H9 (cell line): Measurements from ENCODE around the gene GBE1. TPM values are rescaled to one million over a fixed set of nuclear protein-coding genes. Genes with fewer than 3 reads are reported as not detected.

Source experiments
- DNase-seq: peaks from one replicate; pipeline ENCODE4 v3.0.0-alpha.2; 2017
- H2AFZ ChIP-seq: one replicate; pipeline ENCODE4 v1.6.1; 2013; ENCODE audit warnings: mild to moderate bottlenecking, low read length, control low read depth, moderate library complexity
- H2AK5ac ChIP-seq: 2 replicates; pipeline ENCODE4 v1.6.1; 2013; ENCODE audit warnings: low read length, control low read depth, mixed read lengths; ENCODE audit not compliant: insufficient read length
- H2BK120ac ChIP-seq: one replicate; pipeline ENCODE4 v1.6.1; 2013; ENCODE audit warnings: low read depth, mild to moderate bottlenecking, low read length, control low read depth, inconsistent platforms; ENCODE audit not compliant: poor library complexity, severe bottlenecking
- H2BK12ac ChIP-seq: 2 replicates; pipeline ENCODE4 v1.6.1; 2013; ENCODE audit warnings: low read length, control low read depth, mixed read lengths, low read depth; ENCODE audit not compliant: insufficient read length
- H2BK15ac ChIP-seq: 2 replicates; pipeline ENCODE4 v1.6.1; 2013; ENCODE audit warnings: low read depth, low read length, control low read depth
- H2BK20ac ChIP-seq: one replicate; pipeline ENCODE4 v1.6.1; 2013; ENCODE audit warnings: low read depth, mild to moderate bottlenecking, low read length, control low read depth, inconsistent platforms; ENCODE audit not compliant: poor library complexity, severe bottlenecking
- H2BK5ac ChIP-seq: 2 replicates; pipeline ENCODE4 v1.6.1; 2013; ENCODE audit warnings: low read length, control low read depth, mixed read lengths; ENCODE audit not compliant: insufficient read length
- H3K14ac ChIP-seq: 2 replicates; pipeline ENCODE4 v1.6.1; 2013; ENCODE audit warnings: low read length, control low read depth; ENCODE audit not compliant: insufficient read depth
- H3K18ac ChIP-seq: 2 replicates; pipeline ENCODE4 v1.6.1; 2013; ENCODE audit warnings: low read depth, mild to moderate bottlenecking, mixed read lengths, low read length, control low read depth; ENCODE audit not compliant: insufficient read length
- H3K23ac ChIP-seq: 2 replicates; pipeline ENCODE4 v1.6.1; 2013; ENCODE audit warnings: low read length, control low read depth, mixed read lengths, low read depth; ENCODE audit not compliant: insufficient read length
- H3K23me2 ChIP-seq: 2 replicates; pipeline ENCODE4 v1.6.1; 2013; ENCODE audit warnings: low read depth, mild to moderate bottlenecking, mixed read lengths, low read length, control low read depth; ENCODE audit not compliant: insufficient read length, poor library complexity, severe bottlenecking
- H3K27ac ChIP-seq: 2 replicates; pipeline ENCODE4 v1.5.1; 2013; ENCODE audit warnings: low read length, control low read depth, mixed read lengths, low read depth; ENCODE audit not compliant: insufficient read length
- H3K27me3 ChIP-seq: 2 replicates; pipeline ENCODE4 v1.6.1; 2013; ENCODE audit warnings: low read length, control low read depth, inconsistent platforms; ENCODE audit not compliant: insufficient read depth
- H3K4ac ChIP-seq: 2 replicates; pipeline ENCODE4 v1.6.1; 2013; ENCODE audit warnings: low read depth, mild to moderate bottlenecking, control low read depth, inconsistent platforms, low read length, moderate library complexity
- H3K4me1 ChIP-seq: 2 replicates; pipeline ENCODE4 v1.6.1; 2013; ENCODE audit warnings: low read length, control low read depth, inconsistent platforms; ENCODE audit not compliant: insufficient read depth
- H3K4me2 ChIP-seq: 2 replicates; pipeline ENCODE4 v1.6.1; 2013; ENCODE audit warnings: low read length, control low read depth, mixed read lengths; ENCODE audit not compliant: insufficient read length, insufficient read depth
- H3K56ac ChIP-seq: 2 replicates; pipeline ENCODE4 v1.6.1; 2013; ENCODE audit warnings: low read depth, mild to moderate bottlenecking, mixed read lengths, low read length, control low read depth; ENCODE audit not compliant: insufficient read length
- H3K79me1 ChIP-seq: 2 replicates; pipeline ENCODE4 v1.6.1; 2013; ENCODE audit warnings: low read depth, mild to moderate bottlenecking, moderate library complexity, low read length, control low read depth, inconsistent platforms; ENCODE audit not compliant: insufficient read depth, poor library complexity, severe bottlenecking
- H3K79me2 ChIP-seq: 2 replicates; pipeline ENCODE4 v1.6.1; 2013; ENCODE audit warnings: low read length, control low read depth, inconsistent platforms; ENCODE audit not compliant: insufficient read depth
- H3K9ac ChIP-seq: 2 replicates; pipeline ENCODE4 v1.6.1; 2013; ENCODE audit warnings: low read length, control low read depth, mixed read lengths; ENCODE audit not compliant: insufficient read length; ENCODE audit errors: extremely low read depth
- H3K9me3 ChIP-seq: one replicate; pipeline ENCODE4 v1.6.1; 2013; ENCODE audit warnings: low read depth, low read length, inconsistent platforms; ENCODE audit not compliant: control insufficient read depth
- H3T11ph ChIP-seq: one replicate; pipeline ENCODE4 v1.6.1; 2013; ENCODE audit warnings: mild to moderate bottlenecking, low read length, control low read depth, inconsistent platforms
- H4K20me1 ChIP-seq: one replicate; pipeline ENCODE4 v1.6.1; 2013; ENCODE audit not compliant: control insufficient read depth, insufficient read length, insufficient read depth
- H4K5ac ChIP-seq: 2 replicates; pipeline ENCODE4 v1.6.1; 2013; ENCODE audit warnings: low read depth, mild to moderate bottlenecking, mixed read lengths, low read length, control low read depth; ENCODE audit not compliant: insufficient read length
- H4K8ac ChIP-seq: replicated peaks from 2 replicates; pipeline ENCODE4 v1.6.1; 2013; ENCODE audit warnings: low read length, control low read depth, mixed read lengths, low read depth; ENCODE audit not compliant: insufficient read length
- H4K91ac ChIP-seq: 2 replicates; pipeline ENCODE4 v1.6.1; 2013; ENCODE audit warnings: low read depth, mild to moderate bottlenecking, moderate library complexity, mixed read lengths, low read length, control low read depth; ENCODE audit not compliant: insufficient read length
- H3K27ac Mint-ChIP-seq, 3 experiments: 2 replicates in 2 of 3; 3 replicates in 1 of 3; pipeline ENCODE4 v1.8.0; 2020 to 2021; ENCODE audit warnings: mixed read lengths in 3 of 3, mild to moderate bottlenecking in 1 of 3, moderate library complexity in 1 of 3
- H3K27me3 Mint-ChIP-seq: 2 replicates; pipeline ENCODE4 v1.8.0; 2021; ENCODE audit warnings: low read depth, mild to moderate bottlenecking, moderate library complexity, mixed read lengths
- H3K36me3 Mint-ChIP-seq, 3 experiments: 2 replicates in 2 of 3; 3 replicates in 1 of 3; pipeline ENCODE4 v1.8.0; 2020 to 2021; ENCODE audit warnings: low read depth in 3 of 3, mixed read lengths in 3 of 3; ENCODE audit not compliant: insufficient read depth in 1 of 3
- H3K4me1 Mint-ChIP-seq, 2 experiments: 2 replicates each; pipeline ENCODE4 v1.8.0; 2020; ENCODE audit warnings: mixed read lengths in 2 of 2
- H3K4me3 Mint-ChIP-seq, 2 experiments: 2 replicates in 1 of 2; 3 replicates in 1 of 2; pipeline ENCODE4 v1.8.0; 2020 to 2021; ENCODE audit warnings: mild to moderate bottlenecking in 2 of 2, mixed read lengths in 2 of 2, moderate library complexity in 1 of 2
- H3K9me3 Mint-ChIP-seq, 2 experiments: 2 replicates in 1 of 2; 3 replicates in 1 of 2; pipeline ENCODE4 v1.8.0; 2020; ENCODE audit warnings: mild to moderate bottlenecking in 2 of 2, mixed read lengths in 2 of 2, moderate library complexity in 1 of 2
- CTCF ChIP-seq: fragments of 200-600 bp; sonication (generic); conservative IDR thresholded peaks from 3 replicates; pipeline ENCODE4 v1.8.0; 2021; ENCODE audit warnings: antibody characterized with exemption, mild to moderate bottlenecking
- WGBS: extraction: QIAGEN DNeasy Blood & Tissue Kit; methylation state at CpG from one replicate; pipeline ENCODE4 v1.1.7; 2013; ENCODE audit warnings: missing lambda C conversion rate, low lambda C conversion rate, mixed read lengths; ENCODE audit not compliant: insufficient read length; ENCODE audit errors: extremely low coverage; 5-methylcytosine and 5-hydroxymethylcytosine counted together
- total RNA-seq: library from RNA; stranded (reverse); gene quantifications from 2 replicates; pipeline ENCODE4 v1.2.1, GENCODE V29; 2021

GBE1 gene
- total RNA-seq, 1 experiment from 2014 or later: 13.8 TPM

- H2BK15ac ChIP-seq: no peak overlapping the region
- no peak overlapping the region for H4K91ac ChIP-seq
- H3K9me3 ChIP-seq: no peaks in the 10 kb centered on the region
- no peak for TF ChIP-seq CTCF
- no peaks in the 10 kb centered on the region for H3K23me2 ChIP-seq
- Mint-ChIP-seq H3K4me1 (peaks cover 12% of the 10 kb centered on the region in 2 experiments), H3K36me3 (no peaks in the 10 kb centered on the region), H3K9me3 (no peaks in the 10 kb centered on the region), H3K4me3 (no peak overlapping the region), H3K27ac (no peak overlapping the region), H3K27me3 (no peaks in the 10 kb centered on the region)
- no peak overlapping the region for H3K27ac ChIP-seq
- no peaks in the 10 kb centered on the region for H4K20me1 ChIP-seq
- no peak overlapping the region for H3K23ac ChIP-seq
- H3K56ac ChIP-seq: no peak overlapping the region
- no peaks in the 10 kb centered on the region for H3K4me1 ChIP-seq
- H3K18ac ChIP-seq: no peak overlapping the region
- no peak for DNase-seq
- H2AFZ ChIP-seq: no peak overlapping the region
- H2BK12ac ChIP-seq: no peak overlapping the region
- H3K79me1 ChIP-seq: no peaks in the 10 kb centered on the region
- H3K9ac ChIP-seq: no peak overlapping the region
- H3K14ac ChIP-seq: no peak overlapping the region
- no peak overlapping the region for H2BK120ac ChIP-seq
- no peak overlapping the region for H2AK5ac ChIP-seq
- no peaks in the 10 kb centered on the region for H3K79me2 ChIP-seq
- H3K4me2 ChIP-seq: no peak overlapping the region
- H3K4ac ChIP-seq: no peak overlapping the region
- H2BK20ac ChIP-seq: no peak overlapping the region
- no peak overlapping the region for H4K5ac ChIP-seq
- no peak overlapping the region for H3T11ph ChIP-seq
- H4K8ac ChIP-seq: no peak overlapping the region
- H3K27me3 ChIP-seq: no peaks in the 10 kb centered on the region
- no CpG with 5 or more reads among the region's 3 CpGs for WGBS
- H2BK5ac ChIP-seq: no peak overlapping the region
Observed at GRCh38 chr3:81790117-81790516, 28.7 kb upstream of the GBE1 start.
